Activated effector memory CD4-positive, alpha-beta T cell treated with anti-CD3 and anti-CD28 coated beads, Interleukin-2, amount 50 U/mL, for 16 hours (primary cell): ENCODE measurements around the gene DYNLRB1.

ENCODE experiments used
- DNase-seq: peaks from one replicate; pipeline ENCODE4 v3.0.0-alpha.2; 2020

DYNLRB1 gene

DNA sequence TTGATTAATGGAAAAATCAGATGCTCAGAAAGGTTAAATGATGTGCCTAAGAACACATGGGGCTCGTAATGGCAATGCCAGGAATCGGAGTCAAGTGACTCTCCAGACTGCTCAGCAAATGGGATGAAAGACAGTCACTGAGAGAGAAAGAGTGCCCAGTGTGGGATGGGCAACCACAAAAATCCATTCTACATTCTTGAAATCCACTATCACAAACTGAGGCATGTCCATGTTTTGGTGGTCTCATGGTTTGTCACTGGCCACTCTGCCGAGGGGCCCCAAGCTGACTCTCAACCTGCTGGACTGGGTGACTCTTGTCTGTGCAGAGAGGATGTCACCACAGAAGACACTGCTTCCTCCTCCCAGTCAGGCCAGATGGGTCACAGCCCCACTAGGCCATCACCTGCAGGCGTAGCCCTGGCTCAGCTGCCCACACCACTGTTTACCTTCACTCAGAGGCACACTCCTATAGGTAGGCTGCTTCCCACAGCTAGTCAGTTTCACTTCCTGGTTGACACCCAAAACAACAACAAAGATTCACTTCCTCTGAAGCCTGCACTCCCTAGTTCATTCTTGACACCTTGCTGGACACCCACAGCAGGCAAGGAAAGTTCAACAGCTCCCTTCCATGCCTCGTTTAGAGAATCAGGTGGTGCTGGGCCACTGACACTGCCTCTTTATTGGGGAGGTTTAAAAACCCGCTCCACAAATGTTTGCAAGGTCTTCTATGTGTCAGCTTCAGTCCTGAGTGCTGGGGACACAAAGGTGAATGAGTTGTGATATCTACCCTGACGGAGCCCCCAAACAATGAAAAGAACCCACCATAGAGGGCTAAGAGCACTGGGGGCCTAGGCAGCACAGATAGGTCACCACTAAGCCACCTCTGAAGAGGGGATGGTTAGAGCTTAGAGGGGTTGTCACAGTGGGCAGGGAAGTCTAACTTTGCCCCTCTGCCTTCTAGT, 64.0 kb downstream of the DYNLRB1 start:
- no peak for DNase-seq

DNA sequence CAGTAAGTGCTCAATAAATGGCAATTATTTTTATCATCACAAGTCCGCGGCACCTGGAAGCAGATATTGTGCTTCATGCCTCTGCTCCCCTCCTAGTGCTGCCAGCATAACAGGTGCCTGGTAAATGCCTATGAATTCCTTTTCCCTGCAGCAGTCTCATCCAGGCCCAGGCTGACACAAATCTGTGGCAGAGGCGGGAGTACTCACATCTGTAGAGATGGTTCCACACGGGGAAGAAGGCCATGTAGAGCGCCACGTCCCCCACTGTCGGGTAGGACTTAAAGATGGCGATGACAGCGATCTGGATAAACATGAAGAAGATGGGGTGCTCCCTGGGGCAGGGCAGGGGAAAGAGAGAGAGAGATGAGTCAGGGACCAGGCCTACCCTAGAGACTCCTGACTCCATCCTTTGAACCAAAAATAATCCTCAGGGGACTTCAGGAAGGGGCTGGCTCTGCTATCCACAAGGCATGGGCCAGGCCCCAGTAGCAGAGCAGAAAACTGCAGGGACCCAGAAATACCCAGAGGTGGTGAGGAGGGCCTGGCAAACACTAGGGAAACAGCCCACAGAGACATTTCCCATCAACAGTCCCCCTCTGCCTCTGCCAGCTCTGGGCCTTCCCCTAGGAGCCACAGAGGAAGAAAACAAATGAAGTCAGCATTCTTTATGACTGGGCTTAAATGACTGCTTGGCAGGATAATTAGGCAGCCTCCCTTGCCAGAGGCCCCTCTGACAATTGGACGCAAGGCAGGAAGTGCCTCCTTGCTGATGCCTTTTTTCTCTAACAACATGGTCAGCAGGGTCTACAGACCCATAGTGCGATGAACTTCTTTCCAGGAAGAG, 65.3 kb downstream of the DYNLRB1 start:
- no peak for DNase-seq

DNA sequence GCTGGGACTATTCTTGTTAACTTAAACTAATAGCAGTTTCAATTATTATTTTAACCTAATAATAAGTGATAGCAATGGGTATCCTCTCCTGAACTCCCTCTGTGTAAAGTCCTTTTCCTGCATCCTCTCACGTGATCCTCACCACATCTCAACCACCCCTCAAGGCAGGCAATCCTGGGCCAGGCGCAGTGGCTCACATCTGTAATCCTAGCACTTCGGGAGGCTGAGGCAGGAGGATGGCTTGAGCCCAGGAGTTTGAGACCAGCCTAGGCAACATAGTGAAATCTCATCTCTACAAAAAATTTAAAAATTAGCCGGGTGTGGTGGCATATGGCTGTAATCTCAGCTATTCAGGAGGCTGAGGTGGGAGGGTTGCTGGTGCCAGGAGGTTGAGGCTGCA, 66.0 kb downstream of the DYNLRB1 start:
- DNase-seq: no peak

DNA sequence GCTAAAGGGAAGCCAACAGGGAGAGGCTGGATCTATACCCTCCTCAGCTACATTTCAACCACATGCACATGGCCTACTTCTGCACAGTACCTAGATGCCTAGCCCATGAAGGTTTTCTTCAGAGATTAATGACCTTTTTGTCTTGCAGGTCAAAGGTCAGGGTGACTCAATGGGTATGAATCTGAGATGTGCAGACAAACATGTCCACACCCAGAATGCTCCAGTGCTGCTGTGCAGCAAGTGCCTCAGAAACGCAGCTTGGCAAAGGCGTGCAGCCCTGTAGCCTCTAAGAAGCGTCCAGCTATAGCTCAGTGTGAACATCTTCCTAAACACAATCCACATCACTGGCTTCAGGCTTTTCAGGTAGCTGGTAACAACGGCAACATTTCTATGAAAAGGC, 66.7 kb downstream of the DYNLRB1 start:
- no peak for DNase-seq

DNA sequence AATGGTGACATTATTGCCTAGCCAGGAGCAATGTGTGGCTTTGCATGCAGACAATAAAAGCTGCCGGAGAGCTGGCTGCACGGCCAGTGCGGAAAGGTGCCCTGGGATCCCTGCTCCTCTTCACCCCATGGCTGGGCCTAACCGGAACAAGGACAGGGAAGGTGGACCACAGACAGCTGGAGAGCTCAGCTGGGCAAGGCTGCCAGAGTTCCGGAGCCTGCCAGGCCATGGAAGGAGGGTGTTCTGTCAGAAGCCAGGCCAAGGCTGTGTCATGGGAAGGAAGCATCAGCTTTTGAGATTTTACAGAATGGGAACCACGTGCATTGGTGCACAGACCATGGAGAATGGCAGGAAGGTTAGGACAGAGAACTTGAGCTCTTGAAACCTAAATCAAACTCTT, 67.3 kb downstream of the DYNLRB1 start:
- no peak for DNase-seq

DNA sequence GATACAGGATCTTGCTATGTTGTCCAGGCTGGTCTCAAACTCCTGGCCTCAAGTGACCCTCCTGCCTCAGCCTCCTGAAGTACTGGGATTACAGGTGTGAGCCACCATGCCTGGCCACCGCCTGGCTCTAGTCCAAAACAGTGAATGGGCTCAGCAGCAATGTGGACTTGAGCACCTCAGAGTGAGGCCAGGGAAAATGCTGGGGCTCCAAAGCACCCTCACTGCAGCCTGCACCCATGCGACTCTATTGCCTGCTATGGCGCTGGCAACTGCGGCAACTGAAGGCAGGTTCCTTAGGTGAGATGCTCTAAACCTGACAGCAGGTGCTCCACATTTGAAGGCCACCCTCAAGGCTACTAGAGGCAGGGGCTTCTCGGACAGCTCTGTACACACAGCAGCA, 68.8 kb downstream of the DYNLRB1 start:
- no peak for DNase-seq

DNA sequence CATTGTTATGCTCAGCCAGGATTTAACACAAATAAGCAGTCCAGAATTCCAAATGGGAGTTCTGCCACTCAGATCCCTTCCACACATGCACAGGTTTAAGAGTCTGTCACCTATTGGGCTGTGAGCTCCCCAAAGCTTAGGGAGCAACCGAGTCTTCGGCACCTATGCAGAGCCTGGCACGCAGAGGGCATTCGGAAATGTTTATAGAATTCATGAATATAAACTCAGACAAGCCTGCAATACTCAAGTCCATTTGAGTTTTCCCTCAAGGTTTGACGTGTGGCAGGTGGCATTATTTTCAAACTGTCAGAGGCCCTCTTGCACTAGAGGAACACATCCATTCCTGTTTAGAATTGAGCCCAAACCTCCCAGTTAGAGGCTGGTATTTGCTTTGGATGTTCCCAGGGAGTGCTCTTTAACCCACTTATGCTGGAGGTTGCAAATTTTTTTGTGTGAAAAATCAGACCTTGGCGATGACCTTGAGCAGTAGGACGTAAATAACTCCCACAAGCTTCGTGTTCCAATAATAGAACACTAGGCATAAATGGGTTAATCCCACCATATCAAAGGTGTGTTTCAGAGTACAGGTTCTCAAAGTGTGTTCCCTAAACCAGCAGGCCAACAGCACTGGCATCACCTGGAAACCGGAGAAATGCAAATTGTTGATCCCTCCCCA, 70.4 kb downstream of the DYNLRB1 start:
- no peak for DNase-seq
